ENCODE data around the gene MKRN3.

Gene MKRN3

DNA sequence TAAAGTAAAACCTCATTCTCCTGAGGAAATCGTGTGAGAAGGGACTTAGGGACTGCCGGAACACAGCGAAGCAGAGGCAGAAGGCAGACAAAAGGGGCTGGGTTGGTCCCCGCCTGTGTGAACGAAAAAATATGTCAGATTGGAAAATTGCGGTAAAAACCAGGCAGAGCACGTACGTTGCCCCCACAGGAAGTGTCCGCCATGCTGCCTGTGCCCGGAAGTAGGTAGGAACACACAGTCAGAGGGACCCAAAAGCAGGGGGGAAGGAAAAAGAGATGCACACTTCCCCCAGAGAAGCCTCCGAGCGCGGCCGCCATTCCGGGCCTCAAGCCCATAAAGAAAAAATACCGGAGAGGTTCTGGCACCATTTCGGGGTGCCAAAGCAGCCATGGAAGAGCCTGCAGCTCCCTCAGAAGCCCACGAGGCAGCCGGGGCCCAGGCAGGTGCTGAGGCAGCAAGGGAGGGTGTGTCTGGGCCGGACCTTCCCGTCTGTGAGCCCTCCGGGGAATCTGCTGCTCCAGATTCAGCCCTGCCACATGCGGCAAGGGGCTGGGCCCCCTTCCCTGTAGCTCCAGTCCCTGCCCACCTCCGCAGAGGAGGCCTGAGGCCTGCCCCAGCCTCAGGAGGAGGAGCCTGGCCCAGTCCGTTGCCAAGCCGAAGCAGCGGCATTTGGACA lies at the start of gene MKRN3:
Gene MKRN3, plus strand, starts transcription at position 280 of the 676 bp plus-strand sequence. Its CDS starts 109 bp downstream, at position 389.
- intact Hi-C loops (cut with DNase I): loop anchor here (10.0 kb wide), 1 partner anchor 51 kb away; no protein-coding TSS in a partner anchor
- DNase-seq: peak in 9 of 10 donors; percentile 26 to 92 (median 63)

DNA sequence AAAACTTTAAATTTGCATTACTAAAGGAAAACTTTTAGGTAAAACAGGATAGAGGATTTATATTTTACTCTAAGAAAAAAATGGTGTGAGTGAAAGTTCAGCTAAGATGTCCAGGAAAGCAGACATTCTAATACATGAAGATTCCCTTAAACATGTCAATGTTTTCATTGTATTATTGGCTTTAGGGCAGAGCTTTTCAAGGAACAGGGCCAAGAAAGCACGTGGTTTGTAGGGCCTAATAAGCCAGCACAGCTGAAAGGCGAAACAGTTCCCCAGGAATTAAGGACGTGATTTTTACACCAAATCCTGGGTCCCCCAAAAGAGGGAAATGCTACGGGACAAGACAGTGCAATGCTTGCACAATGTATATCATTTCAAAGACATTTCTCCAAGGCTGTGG lies 48.6 kb upstream of the MKRN3 start:
- DNase-seq: peak in 3 of 10 donors; percentile 5 to 36 (median 28)
- intact Hi-C loops (cut with DNase I): loop anchor here (10.0 kb wide), 1 partner anchor 48 kb away; the partner anchor contains the start of gene MKRN3

DNA sequence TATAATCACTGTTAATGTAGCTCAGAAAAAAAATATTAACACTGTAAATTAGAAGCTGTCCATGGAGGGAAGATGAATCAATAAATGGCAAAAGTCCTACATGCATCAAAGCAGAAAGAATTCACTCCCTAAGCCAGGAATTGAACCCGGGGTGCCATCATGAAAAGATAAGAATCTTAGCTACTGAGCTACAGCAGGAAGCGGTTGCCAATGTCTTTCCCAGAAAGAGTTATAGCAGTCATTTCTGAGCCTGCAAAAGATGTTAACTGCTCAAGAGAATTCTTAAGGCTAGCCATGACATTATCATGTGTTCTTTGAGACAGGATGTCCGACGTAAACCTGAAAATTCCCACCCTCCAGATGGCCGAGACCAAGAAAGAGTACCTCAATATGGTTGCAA lies 47.4 kb upstream of the MKRN3 start:
- DNase-seq: no peak
- intact Hi-C loops (cut with DNase I): loop anchor here (10.0 kb wide), 1 partner anchor 47 kb away; the partner anchor contains the start of gene MKRN3

- no peak for DNase-seq
- intact Hi-C loops (cut with DNase I): no loop called here
These were observed 40.7 kb upstream of the MKRN3 start for GRCh38 chr15:23524816-23525215.

DNA sequence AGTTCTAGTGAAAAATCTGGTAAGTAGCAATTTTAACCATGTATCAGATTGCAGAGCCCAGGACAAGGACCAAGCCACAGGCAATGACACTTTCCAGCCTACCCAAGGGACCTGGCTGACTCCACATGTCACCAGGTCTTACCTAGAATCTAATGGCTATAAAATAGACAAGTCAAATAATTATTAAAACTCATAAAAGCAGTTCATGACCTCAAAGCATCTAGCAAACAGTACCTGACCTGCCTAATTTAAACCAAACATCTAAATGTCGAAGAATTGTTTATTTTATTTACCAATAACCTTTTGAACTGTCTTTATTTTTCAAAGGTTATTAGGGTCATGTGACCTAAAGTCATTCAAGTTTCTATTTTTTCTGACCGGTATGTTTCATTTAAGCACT lies 35.6 kb upstream of the MKRN3 start:
- intact Hi-C loops (cut with DNase I): no loop called here
- DNase-seq: no peak

DNA sequence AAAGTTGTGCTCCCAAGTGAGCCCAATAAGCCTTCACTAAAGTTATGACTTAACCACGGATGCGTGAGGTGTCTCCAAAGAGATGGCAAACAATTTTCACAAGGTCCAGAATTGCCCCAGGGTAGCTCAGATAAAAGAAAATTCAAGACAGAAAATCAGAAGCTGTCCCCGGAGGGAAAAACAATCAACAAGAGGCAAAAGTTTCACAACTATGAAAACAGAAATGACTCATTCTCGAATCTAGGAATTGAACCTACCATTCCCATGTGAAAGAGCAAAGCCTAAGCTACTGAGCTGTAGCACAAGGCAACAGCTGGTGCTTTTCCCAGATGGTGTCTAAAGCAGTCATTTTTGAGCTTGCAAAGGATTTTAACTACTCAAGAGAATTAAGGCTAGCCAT lies 33.5 kb upstream of the MKRN3 start:
- intact Hi-C loops (cut with DNase I): no loop called here
- DNase-seq: peak in 3 of 10 donors; percentile 9 to 29 (median 9)

DNA sequence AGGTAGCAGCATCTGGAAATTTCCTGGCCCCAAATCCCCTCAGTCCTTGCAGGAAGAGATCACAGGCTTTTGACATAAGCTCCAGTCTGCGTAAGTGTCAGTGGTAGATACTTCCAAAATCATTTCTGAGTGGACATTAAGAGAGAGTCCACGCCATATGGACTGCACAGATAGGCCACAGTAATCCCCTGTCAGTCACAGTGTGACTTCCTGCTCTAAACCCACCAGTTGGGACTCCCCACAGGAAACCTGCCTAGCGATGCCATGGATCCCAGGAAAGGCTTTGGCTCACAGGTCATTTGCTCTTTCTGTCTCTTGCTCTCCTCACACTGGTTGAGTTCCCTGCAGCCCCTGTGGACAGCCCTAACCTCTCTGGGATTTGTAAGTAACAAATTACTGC lies 28.8 kb upstream of the MKRN3 start:
- no peak for DNase-seq
- intact Hi-C loops (cut with DNase I): no loop called here

- DNase-seq: no peak
- intact Hi-C loops (cut with DNase I): no loop called here
These were observed 26.8 kb upstream of the MKRN3 start for GRCh38 chr15:23538648-23539047.

- intact Hi-C loops (cut with DNase I): no loop called here
- no peak for DNase-seq
These were observed 25.6 kb upstream of the MKRN3 start for GRCh38 chr15:23539892-23540291.

GRCh38 chr15:23546158-23546557 lies 19.3 kb upstream of the MKRN3 start:
- DNase-seq: no peak
- intact Hi-C loops (cut with DNase I): no loop called here

DNA sequence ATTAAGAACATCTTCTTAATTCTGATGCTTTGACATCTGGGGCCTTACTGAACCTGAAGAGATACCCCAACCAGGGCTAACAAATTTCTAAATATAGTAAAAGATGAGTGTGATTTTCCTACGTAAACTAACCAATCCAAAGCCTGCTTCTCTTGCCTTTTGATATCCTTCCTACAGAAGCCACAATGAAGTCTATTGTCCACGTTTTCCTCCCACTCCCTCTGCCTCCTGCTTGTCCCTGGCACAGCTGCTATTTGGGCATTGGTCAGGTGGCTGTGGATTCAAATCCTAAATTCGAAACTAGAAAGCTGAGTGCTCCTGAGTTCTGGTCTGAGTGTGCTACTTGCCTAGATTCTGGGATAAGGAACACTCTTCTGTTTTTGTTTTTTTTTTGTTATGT lies 17.4 kb upstream of the MKRN3 start:
- intact Hi-C loops (cut with DNase I): no loop called here
- no peak for DNase-seq

DNA sequence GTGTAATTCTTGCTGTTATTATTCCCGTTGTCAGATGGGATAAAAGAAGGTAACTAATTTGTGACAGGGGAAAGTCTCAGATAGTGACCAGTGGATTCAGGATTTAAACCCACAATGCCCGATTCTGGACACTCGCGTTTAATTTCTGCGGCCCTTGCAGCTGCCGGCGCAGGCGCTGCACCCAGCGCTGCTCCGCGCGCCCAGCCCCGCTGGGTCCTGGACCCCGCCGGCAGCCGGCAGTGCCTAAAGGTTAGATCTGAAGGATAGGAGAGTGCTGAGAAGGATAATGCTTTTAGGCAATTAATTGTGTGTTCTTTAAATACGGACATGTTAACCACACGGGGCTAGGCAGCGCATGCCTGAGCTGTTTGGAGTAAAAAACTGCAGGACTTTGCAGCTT lies 3.6 kb upstream of the MKRN3 start:
- peak in 1 of 10 donors; percentile 26 for DNase-seq
- intact Hi-C loops (cut with DNase I): loop anchor here (10.0 kb wide), 1 partner anchor 47 kb away; no protein-coding TSS in a partner anchor

DNA sequence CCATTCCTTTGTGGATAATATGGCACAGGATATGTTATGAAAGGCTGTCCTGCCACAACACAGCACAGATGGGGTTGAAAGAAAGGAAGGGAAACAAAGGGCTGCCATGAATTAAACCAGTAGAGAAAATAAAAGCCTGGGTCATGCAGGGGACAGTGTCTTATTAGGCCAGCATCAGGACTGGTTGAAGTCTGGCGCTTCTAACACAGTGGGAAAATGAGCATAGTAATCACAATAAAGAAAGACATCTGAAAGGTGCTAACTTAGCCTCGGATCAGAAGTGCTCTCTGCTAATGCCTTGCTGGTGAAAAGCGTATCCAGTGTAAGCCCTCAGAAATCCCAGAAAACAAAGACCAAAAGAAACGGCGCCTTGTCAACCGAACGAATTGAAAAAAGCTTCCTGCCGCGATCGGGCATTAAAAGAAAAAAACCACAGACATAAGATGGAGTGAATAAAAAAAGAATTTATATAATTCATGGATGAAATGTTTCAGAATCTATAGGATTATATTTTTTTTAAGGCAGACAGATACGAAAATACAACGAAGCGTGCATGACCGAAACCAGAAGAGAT lies 566 bp upstream of the MKRN3 start:
- intact Hi-C loops (cut with DNase I): loop anchor here (10.0 kb wide), 1 partner anchor 50 kb away; no protein-coding TSS in a partner anchor
- no peak for DNase-seq

GRCh38 chr15:23566071-23566554 lies 639 bp downstream of the MKRN3 start:
- peak in 8 of 10 donors; percentile 15 to 92 (median 50) for DNase-seq

DNA sequence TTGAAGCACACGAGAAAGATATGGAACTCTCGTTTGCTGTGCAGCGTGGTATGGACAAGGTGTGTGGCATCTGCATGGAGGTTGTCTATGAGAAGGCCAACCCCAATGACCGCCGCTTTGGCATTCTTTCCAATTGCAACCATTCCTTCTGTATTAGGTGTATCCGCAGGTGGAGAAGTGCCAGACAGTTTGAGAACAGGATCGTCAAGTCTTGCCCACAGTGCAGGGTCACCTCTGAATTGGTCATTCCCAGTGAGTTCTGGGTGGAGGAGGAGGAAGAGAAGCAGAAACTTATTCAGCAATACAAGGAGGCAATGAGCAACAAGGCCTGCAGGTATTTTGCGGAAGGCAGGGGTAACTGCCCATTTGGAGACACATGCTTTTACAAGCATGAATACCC lies 1.2 kb downstream of the MKRN3 start:
- intact Hi-C loops (cut with DNase I): loop anchor here (10.0 kb wide), 1 partner anchor 52 kb away; no protein-coding TSS in a partner anchor
- DNase-seq: no peak

More at GRCh38 chr15:23566071-23566554, 639 bp downstream of the MKRN3 start:
- intact Hi-C loops (cut with DNase I): loop anchor here (10.0 kb wide), 1 partner anchor 51 kb away; no protein-coding TSS in a partner anchor

DNA sequence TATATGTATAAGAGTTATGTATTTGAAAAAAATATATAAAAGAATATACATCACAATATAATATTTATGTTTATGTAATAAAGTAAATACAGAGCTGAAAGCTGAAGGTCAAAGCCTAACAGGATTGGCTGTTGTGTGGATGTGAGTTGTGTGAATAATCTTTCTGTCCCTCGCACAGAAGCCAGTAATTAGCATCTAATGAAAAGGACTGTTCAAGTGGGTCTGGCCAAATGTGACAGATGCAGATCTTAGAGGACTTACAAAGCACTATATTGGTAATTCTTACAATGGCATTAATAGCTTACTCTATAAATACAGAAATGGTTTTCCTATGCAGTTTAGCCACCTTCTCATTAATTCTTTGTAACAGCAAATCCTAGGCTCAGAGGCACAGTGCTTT lies 2.4 kb downstream of the MKRN3 start:
- DNase-seq: peak in 1 of 10 donors; percentile 15
- intact Hi-C loops (cut with DNase I): loop anchor here (10.0 kb wide), 1 partner anchor 53 kb away; no protein-coding TSS in a partner anchor

DNA sequence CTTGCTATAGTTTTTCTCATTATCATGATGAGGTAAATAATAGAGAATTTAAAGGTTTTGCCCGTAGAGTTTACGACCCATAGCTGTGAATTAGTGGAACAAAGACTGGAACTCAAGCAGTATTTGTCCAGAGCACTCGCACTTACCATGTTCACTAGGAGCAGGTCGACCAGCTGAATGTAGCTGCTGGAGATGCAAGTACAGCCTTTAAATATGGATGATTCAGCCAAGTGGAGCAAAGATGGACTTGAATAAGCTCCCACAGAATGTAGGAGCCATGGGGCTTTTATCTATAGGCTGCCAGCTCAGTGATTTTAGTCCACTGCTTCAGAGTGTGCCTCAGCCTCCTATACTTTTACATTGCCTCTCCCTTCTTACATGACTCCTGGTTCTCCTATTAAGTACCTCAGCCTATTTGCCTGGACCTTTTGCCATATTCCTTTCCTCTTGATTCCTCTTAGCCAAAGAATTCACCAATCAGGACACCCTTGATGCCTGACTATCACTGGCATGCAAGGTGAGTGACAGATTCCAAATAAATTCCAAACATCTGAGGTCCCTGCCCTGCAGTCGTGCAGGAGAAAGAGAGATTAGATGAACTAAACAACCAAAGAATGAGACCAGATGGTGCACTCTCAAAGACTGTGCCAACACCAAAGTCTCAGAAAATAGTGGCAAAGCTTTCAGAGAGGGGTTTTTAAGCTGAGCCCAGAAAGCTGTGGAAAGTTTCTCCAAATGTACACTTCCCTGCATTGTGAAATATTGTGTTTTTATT lies 3.9 kb downstream of the MKRN3 start:
- DNase-seq: no peak
- intact Hi-C loops (cut with DNase I): loop anchor here (10.0 kb wide), 1 partner anchor 55 kb away; no protein-coding TSS in a partner anchor

DNA sequence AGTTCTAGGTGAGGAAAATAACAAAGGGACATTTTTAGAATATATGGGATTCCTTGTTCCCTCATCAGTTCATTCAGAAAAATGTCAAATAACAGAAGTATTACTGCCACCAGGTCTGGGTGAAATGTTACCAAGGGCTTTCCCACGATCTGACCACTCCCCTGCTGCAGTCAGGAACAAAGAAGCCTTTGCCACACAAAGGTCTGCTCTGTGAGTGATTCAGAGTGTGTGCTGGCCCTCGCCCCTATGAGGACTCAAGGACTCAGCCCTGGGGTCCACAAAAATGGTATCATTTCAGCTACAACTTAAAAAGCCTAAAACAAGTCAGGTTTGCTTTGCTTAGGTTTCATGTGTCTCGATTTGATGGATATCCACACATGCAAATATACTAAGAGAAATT lies 5.0 kb downstream of the MKRN3 start:
- intact Hi-C loops (cut with DNase I): no loop called here
- peak in 2 of 10 donors; percentile 44 to 84 for DNase-seq

DNA sequence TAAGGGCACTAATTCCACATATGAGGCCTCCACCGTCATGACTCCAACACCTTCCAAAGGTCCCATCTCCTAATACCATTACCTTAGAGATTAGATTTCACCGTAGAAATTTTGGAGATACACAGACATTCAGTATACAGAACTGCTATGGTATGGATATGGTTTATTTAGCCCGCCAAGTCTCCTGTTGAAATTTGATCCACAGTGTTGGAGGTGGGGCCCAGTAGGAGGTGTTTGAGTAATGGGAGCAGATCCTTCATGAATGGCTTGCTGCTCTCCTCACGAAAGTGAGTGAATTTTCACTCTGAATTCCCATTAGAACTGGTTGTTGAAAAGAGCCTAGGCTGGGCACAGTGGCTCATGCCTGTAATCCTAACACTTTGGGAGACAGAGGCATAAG lies 7.4 kb downstream of the MKRN3 start:
- intact Hi-C loops (cut with DNase I): no loop called here
- DNase-seq: no peak

DNA sequence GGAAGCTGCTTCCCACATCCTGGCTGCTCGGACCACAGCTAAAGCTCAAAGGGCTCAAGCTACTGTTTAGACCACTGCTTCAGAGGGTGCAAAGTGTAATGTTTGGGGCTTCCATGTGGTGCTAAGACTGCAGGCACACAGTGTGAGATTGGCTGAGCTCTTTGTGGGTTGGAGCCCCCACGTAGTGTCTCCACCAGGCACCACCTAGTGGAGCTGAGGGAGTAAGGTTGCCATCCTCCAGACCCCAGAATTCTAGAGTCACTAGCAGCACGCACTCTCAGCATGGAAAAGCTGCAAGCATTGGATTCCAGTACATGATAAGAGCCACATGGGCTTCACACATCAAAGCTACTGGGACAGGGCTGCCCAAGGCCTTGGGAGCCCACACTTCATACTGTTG lies 9.3 kb downstream of the MKRN3 start:
- intact Hi-C loops (cut with DNase I): no loop called here
- no peak for DNase-seq

- DNase-seq: no peak
- intact Hi-C loops (cut with DNase I): no loop called here
These were observed 10.6 kb downstream of the MKRN3 start for GRCh38 chr15:23576061-23576460.

All from posterior cingulate gyrus (tissue), 11 donors.